Prostate gland (tissue), 2 donors: ENCODE results near the gene UBTD2.

Experiments used
- CTCF ChIP-seq, 4 experiments: fragments of 200-600 bp in 2 of 4; fragments of 450-650 bp in 2 of 4; sonication (generic) in 2 of 4; IDR thresholded peaks; 1 replicate in 3 of 4; 2 replicates in 1 of 4; pipeline ENCODE4 v1.5.1; 2016 to 2019; ENCODE audit warnings: antibody characterized with exemption in 4 of 4, mild to moderate bottlenecking in 2 of 4, moderate library complexity in 2 of 4
- POLR2A ChIP-seq: fragments of 450-650 bp; IDR thresholded peaks from one replicate; pipeline ENCODE4 v1.6.1; 2016; ENCODE audit warnings: antibody characterized with exemption, mild to moderate bottlenecking

- TF ChIP-seq CTCF (IDR thresholded peaks at IDR 0.05): no peak
- no peak for TF ChIP-seq POLR2A
Measured at GRCh38 chr5:172274951-172275753, 8.4 kb downstream of the UBTD2 start.
